Measurements from ENCODE around the gene DFFB.

DNA sequence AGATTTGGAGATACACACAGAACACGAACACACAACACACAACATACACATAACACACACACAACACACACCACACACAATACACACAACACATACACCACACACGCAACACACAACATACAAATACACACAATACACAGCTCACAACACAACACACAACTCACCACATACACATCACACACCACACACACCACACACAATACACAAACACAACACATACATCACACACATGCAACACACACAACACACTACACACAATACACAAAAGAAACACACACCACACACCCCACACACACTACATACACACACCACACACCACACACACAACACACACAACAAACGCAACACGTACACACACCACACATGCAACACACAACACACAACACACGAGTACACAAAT lies 71.8 kb downstream of the DFFB start:
- TF ChIP-seq PPARG (CRISPR knock-in tag; conservative IDR thresholded peaks at IDR 0.05) = no peak
- TF ChIP-seq, protein P1, sequence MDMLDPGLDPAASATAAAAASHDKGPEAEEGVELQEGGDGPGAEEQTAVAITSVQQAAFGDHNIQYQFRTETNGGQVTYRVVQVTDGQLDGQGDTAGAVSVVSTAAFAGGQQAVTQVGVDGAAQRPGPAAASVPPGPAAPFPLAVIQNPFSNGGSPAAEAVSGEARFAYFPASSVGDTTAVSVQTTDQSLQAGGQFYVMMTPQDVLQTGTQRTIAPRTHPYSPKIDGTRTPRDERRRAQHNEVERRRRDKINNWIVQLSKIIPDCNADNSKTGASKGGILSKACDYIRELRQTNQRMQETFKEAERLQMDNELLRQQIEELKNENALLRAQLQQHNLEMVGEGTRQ (IDR thresholded peaks at IDR 0.05; ENCODE audit: low read depth, low read length) = no peak
- TF ChIP-seq, protein P1 (CRISPR knock-in tag; IDR thresholded peaks at IDR 0.05; ENCODE audit: borderline replicate concordance) = no peak
- no peak for TF ChIP-seq ZNF484 (CRISPR knock-in tag; IDR thresholded peaks at IDR 0.05; ENCODE audit: borderline replicate concordance, low read depth)
- TF ChIP-seq, protein P2, sequence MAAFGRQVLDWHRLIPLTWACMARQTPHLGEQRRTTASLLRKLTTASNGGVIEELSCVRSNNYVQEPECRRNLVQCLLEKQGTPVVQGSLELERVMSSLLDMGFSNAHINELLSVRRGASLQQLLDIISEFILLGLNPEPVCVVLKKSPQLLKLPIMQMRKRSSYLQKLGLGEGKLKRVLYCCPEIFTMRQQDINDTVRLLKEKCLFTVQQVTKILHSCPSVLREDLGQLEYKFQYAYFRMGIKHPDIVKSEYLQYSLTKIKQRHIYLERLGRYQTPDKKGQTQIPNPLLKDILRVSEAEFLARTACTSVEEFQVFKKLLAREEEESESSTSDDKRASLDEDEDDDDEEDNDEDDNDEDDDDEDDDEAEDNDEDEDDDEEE (CRISPR knock-in tag; IDR thresholded peaks at IDR 0.05) = no peak
- TF ChIP-seq POLR2AphosphoS5 (IDR thresholded peaks at IDR 0.05; ENCODE audit: low read depth, low read length) = no peak
- TF ChIP-seq, protein P3, sequence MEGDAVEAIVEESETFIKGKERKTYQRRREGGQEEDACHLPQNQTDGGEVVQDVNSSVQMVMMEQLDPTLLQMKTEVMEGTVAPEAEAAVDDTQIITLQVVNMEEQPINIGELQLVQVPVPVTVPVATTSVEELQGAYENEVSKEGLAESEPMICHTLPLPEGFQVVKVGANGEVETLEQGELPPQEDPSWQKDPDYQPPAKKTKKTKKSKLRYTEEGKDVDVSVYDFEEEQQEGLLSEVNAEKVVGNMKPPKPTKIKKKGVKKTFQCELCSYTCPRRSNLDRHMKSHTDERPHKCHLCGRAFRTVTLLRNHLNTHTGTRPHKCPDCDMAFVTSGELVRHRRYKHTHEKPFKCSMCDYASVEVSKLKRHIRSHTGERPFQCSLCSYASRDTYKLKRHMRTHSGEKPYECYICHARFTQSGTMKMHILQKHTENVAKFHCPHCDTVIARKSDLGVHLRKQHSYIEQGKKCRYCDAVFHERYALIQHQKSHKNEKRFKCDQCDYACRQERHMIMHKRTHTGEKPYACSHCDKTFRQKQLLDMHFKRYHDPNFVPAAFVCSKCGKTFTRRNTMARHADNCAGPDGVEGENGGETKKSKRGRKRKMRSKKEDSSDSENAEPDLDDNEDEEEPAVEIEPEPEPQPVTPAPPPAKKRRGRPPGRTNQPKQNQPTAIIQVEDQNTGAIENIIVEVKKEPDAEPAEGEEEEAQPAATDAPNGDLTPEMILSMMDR (CRISPR knock-in tag; IDR thresholded peaks at IDR 0.05) = no peak

All from HepG2 (cell line).